ENCODE data around the gene LYPD6B. TPM values are rescaled to one million over a fixed set of nuclear protein-coding genes. Genes with fewer than 3 reads are reported as not detected.

Gene LYPD6B
- total RNA-seq, 2 donors from 2014 or later: 12.6 to 14.5 TPM

DNA sequence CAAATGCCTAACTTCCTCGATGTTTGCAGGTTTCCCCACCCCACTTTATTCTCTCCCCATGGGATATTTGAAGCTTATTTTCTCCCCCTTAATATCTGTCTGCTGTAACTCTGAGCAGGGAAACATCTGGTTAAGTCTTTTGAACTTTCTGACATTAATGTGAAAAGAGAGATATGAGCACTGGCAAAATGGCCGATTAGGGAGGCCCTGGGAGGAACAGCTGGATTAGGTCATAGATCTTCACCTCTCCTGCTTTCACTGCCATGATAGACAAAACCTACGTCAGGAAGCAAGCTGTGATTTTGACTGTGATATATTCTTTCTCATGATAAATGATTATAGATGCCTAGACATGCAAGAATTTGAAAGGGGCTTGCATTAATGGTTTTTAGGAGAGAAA lies 43.6 kb downstream of the LYPD6B start:
- Mint-ChIP-seq H3K4me3 (no peak overlapping the region), H3K36me3 (ENCODE audit: low read depth) (peaks cover 3% of the 10 kb centered on the region), H3K4me1 (peaks cover 65% of the 10 kb centered on the region), H3K9me3 (no peaks in the 10 kb centered on the region), H3K27ac (no peak overlapping the region), H3K27me3 (ENCODE audit: insufficient read depth) (peaks cover 30% of the 10 kb centered on the region)
- no peaks in the 10 kb centered on the region for H3K36me3 ChIP-seq (ENCODE audit: control insufficient read depth, insufficient read depth, low read length)
- WGBS, 2 experiments (ENCODE audit: insufficient coverage in 1 of 2, insufficient read length in 1 of 2): 60 to 74% methylated on average over 2 to 3 of the region's 3 CpGs
- H3K4me1 ChIP-seq (ENCODE audit: control insufficient read depth, insufficient read depth, low read length): peaks cover 12% of the 10 kb centered on the region
- H3K27ac ChIP-seq (ENCODE audit: low read depth, low read length): peak overlapping the region; percentile 89
- H3K9me3 ChIP-seq (ENCODE audit: control insufficient read depth, low read length): no peaks in the 10 kb centered on the region
- H3K27me3 ChIP-seq (ENCODE audit: control insufficient read depth, insufficient read depth, low read length, poor library complexity, severe bottlenecking): peaks cover 39% of the 10 kb centered on the region
- H3K4me3 ChIP-seq (ENCODE audit: low read length): no peak overlapping the region
- no peak for TF ChIP-seq CTCF (conservative IDR thresholded peaks at IDR 0.05)
- H3K9ac ChIP-seq (ENCODE audit: extremely low read depth, low read length, poor library complexity, severe bottlenecking): no peak overlapping the region
- no peak for DNase-seq

- H3K36me3 ChIP-seq (ENCODE audit: control insufficient read depth, insufficient read depth, low read length): no peaks in the 10 kb centered on the region
- no peak overlapping the region for H3K9ac ChIP-seq (ENCODE audit: extremely low read depth, low read length, poor library complexity, severe bottlenecking)
- peak overlapping the region; percentile 89 for H3K27ac ChIP-seq (ENCODE audit: low read depth, low read length)
- peaks cover 6% of the 10 kb centered on the region for H3K4me1 ChIP-seq (ENCODE audit: control insufficient read depth, insufficient read depth, low read length)
- Mint-ChIP-seq H3K4me1 (peaks cover 58% of the 10 kb centered on the region), H3K36me3 (ENCODE audit: low read depth) (peaks cover 3% of the 10 kb centered on the region), H3K4me3 (no peak overlapping the region), H3K27me3 (ENCODE audit: insufficient read depth) (peaks cover 30% of the 10 kb centered on the region), H3K9me3 (no peaks in the 10 kb centered on the region), H3K27ac (no peak overlapping the region)
- no peak overlapping the region for H3K4me3 ChIP-seq (ENCODE audit: low read length)
- DNase-seq: no peak
- 41 to 76% methylated on average over 2 to 4 of the region's 4 CpGs for WGBS, 2 experiments (ENCODE audit: insufficient coverage in 1 of 2, insufficient read length in 1 of 2)
- H3K9me3 ChIP-seq (ENCODE audit: control insufficient read depth, low read length): no peaks in the 10 kb centered on the region
- no peak for TF ChIP-seq CTCF (conservative IDR thresholded peaks at IDR 0.05)
- peaks cover 39% of the 10 kb centered on the region for H3K27me3 ChIP-seq (ENCODE audit: control insufficient read depth, insufficient read depth, low read length, poor library complexity, severe bottlenecking)
These were observed 44.2 kb downstream of the LYPD6B start for GRCh38 chr2:149082735-149083134.

GRCh38 chr2:149084924-149085795 lies 46.7 kb downstream of the LYPD6B start:
- TF ChIP-seq CTCF (conservative IDR thresholded peaks at IDR 0.05): no peak
- peaks cover 62% of the 10 kb centered on the region for H3K27me3 ChIP-seq (ENCODE audit: control insufficient read depth, insufficient read depth, low read length, poor library complexity, severe bottlenecking)
- no peak overlapping the region for H3K27ac ChIP-seq (ENCODE audit: low read depth, low read length)
- Mint-ChIP-seq H3K4me1 (peaks cover 37% of the 10 kb centered on the region), H3K4me3 (no peak overlapping the region), H3K27me3 (ENCODE audit: insufficient read depth) (peaks cover 44% of the 10 kb centered on the region), H3K9me3 (no peaks in the 10 kb centered on the region), H3K36me3 (ENCODE audit: low read depth) (peaks cover 3% of the 10 kb centered on the region), H3K27ac (no peak overlapping the region)
- no peaks in the 10 kb centered on the region for H3K4me1 ChIP-seq (ENCODE audit: control insufficient read depth, insufficient read depth, low read length)
- 94 to 95% methylated on average over 5 to 7 of the region's 7 CpGs for WGBS, 2 experiments (ENCODE audit: insufficient coverage in 1 of 2, insufficient read length in 1 of 2)
- no peaks in the 10 kb centered on the region for H3K36me3 ChIP-seq (ENCODE audit: control insufficient read depth, insufficient read depth, low read length)
- no peak overlapping the region for H3K9ac ChIP-seq (ENCODE audit: extremely low read depth, low read length, poor library complexity, severe bottlenecking)
- DNase-seq: no peak
- no peaks in the 10 kb centered on the region for H3K9me3 ChIP-seq (ENCODE audit: control insufficient read depth, low read length)
- H3K4me3 ChIP-seq (ENCODE audit: low read length): no peak overlapping the region
